GM19372 (cell line): ENCODE measurements around the gene COL11A1.
"Not testable (repeated sequence)": the region's sequence is repeated elsewhere in the genome, so short reads cannot be mapped to it uniquely, and the experiment has no call there.

Experiments
- ATAC-seq: cut with Tn5 transposase; IDR thresholded peaks from one replicate; pipeline ENCODE4 v1.9.1; 2021; ENCODE audit warnings: mild to moderate bottlenecking, low read depth, moderate library complexity; ENCODE audit not compliant: unreplicated experiment

The COL11A1 gene

DNA sequence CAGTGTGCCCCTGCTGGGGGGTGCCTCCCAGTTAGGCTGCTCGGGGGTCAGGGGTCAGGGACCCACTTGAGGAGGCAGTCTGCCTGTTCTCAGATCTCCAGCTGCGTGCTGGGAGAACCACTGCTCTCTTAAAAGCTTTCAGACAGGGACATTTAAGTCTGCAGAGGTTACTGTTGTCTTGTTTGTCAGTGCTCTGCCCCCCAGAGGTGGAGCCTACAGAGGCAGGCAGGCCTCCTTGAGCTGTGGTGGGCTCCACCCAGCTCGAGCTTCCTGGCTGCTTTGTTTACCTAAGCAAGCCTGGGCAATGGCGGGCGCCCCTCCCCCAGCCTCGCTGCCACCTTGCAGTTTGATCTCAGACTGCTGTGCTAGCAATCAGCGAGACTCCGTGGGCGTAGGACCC is 175.0 kb downstream of the COL11A1 start:
- not testable (repeated sequence) for ATAC-seq

DNA sequence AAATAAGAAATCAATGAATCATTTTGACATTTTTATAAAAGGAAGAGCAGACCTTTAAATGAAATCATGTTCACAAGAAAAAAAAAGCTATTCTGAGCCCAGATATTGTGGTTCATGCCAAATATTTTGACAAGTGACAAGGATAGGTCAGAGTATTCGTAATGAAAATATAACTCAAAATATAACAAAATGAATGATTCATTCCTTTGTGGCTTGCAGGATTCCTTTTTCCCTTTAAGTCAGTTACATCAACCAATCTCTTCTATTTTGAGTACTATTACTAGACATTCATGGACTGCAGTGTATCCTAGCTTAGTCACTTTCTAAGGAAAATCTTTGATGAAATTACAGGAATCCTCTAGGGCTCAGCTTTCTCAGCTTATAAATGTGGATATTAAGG is 188.7 kb downstream of the COL11A1 start:
- no peak for ATAC-seq

DNA sequence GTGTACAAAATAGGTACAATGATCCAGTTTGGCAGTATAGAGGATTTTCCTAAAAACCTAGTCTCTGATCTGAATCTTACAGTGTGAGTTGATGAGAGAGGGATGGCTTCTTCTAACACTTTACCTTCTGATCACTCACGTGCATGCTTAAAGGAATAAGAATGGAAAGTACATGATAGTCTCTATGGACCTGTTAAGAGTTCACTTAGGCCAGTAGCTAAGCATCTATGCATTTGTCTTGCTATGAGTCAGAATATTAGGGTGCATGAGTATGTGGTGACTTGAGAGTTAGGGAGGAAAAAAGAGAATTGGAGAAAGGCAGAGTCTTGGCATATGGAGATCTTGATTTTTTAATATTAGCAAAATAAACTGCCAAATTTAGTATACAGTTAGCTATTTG is 206.3 kb downstream of the COL11A1 start:
- ATAC-seq: no peak

DNA sequence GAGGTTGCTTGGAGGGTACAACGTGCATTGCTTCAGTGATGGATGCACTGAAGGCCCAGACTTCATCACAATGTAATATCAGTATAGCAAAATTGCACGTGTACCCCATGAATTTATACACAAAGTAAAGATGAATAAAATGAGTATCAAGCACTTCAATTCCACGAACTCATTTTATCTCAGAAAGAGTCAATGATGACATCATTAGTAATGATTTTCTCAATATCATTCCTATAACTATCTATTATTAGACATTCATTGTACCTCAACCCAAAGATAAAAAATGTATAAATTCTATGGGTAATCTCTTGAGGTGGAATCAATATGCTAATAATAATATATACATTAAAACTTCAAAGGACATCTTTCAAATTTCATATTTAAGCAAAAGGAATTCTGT is 208.4 kb downstream of the COL11A1 start:
- no peak for ATAC-seq

DNA sequence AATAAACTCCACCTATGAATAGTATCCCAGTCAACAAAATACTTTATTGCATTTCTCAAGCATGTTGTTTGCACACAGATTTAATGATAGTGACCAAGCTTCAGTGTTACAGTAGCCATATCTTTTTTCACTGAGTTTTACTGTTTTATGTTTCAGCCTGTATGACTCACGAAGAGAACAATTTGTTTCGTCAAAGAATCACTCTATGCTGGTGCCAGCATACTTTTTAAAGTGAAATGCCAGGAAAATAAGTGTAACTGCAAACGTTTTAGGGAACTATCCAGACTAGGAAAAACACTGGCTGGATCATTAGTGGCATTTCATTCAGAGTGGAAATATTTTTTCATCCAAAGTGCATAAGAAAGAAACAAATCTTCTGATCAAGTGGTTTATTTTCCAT is 210.8 kb downstream of the COL11A1 start:
- ATAC-seq: no peak

DNA sequence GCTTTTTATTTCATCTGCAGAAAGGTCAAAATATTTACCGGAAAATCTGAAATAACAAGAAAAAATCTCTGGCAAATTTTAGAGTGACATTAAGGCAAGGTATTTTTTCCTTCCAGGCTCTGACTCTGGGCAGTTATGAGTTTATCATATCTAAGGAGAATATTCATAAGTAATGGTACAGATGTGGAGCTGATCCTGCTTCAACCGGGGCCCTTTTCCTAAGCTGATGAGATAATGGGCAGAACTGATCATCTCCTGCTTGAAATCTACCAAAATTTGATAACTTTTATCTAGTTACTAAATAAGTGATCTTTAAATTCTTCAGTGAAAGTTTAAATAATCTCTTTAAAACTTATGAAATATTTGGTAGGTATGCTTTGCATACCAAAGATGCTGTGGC is 211.6 kb downstream of the COL11A1 start:
- no peak for ATAC-seq

DNA sequence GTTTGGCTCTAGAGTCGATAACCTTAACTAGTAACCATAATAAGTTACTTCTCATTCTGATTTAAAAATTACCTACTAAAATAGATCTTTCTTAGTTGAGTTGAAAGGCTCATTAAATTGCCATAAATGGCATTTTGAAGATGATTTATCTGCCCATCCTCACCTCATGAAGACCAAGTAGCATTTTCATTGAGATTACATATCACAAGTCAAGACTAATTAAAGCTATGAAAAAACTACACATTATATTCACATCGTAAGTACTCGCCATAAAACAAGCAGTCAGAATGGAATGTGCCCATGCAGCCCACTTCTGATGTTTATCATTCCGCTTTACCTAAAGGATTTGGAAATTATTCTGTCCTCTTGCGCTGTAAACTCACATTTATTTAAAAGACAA is 212.0 kb downstream of the COL11A1 start:
- ATAC-seq: no peak

DNA sequence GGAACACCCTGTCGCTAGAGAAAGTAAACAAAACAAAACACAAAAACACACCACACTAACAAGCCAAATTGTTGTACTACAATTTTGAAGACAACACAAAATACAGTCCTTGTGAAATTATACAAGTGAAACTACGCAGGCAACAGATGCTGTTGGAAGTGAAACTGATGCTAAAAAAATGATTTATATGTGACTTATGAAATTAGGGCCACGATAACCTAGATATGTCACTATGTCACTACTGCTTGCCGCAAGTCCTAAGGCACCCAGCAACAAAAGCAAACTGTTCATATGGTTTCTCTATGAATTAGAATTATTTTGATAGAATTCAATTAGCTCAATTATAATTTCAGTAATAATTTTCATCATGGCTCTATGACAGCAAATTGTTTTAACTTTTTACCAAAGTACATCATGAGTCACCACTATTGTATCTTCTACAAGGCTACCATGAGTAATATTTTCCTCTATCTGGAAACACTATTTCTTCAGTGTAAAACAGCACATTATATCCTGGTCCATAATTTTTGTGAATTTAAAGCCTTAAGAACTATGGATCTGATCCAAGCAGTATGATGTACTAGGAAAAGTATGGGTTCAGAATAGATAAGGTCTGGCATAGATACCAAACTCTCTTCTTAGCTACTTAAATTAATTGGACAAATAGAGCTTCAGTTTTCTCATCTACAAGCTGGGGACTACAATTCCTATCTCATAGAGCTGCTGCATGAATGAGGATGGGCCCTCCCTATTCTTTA is 216.3 kb downstream of the COL11A1 start:
- ATAC-seq: no peak

DNA sequence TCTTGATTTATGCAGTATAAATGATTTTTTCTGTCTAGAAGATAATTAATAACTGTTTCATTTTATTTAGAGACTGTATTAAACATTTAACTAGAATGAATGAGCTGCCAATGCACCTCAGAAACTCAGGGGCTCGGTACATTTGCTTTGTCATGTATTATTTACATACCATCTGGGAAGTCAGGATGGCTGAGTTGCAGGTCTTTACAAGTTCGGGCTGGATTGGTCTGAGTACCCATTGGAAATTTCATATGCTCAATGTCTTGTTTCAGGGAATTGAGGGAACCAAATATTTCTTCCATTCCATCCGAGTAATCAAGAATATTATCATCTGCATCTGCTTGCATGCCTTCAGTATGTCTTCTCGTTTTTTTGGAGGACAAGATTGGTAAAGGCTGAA is 221.7 kb downstream of the COL11A1 start:
- no peak for ATAC-seq

DNA sequence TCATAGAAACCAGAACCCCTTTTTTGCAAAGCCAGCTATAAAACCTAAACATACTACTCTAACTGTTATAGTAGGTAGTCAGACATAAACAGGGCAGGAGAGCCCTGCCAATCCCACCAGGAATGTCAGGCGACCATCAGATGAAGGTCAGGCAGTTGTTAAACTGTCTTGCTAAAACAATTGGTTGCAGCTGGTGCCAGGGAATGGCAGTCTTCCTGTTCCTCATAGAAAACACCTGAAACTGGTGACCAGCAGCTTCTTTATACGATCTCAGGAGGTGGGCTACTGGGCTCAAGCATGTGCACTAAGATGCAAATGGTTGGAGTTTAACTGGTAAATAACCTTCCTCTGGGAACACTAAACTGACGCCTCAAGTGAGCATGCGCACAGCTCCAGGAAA is 224.1 kb downstream of the COL11A1 start:
- ATAC-seq: no peak

DNA sequence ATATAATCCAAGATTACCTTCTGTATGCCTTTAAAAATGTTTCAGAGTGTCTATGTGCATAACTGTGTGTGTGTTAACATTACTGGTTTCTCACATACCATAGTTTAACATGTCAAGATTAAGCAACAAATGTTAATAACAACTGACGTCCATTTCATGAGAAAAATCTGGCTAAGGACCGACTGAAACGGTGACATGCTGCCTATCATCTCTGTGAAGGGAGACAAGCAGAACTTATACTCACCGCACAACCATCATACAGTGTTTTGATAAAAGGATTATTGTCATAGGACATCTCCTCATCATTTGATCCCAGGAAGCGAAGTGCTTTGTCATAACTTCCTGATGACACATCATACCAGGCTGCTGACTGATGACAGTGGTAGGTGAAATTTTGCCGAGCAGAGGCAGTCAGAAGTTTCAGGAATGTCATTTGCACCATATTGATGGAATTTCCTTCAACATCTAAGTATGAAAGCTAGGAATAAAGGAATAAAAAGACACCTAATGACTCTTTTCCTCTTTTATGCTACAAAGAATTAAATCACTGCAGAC is 228.8 kb downstream of the COL11A1 start:
- ATAC-seq: no peak

DNA sequence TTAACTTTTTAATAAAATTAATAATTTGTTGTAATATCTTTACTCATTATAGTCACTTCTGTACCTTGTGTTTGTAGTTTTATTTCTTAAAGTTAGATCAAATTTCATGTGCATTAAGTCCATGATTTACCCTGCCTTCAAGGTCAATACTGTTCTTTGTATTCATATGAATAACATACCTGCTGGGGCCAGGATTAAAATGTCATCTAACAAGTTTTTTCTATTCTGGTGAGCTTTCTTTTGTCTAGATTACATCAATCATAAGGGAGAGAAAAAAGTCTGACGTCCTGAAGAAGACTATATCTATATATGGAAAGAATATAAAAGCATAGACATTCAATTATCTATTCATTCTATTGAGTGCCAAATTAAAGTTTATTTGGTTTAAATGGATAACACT is 232.6 kb downstream of the COL11A1 start:
- ATAC-seq: no peak

DNA sequence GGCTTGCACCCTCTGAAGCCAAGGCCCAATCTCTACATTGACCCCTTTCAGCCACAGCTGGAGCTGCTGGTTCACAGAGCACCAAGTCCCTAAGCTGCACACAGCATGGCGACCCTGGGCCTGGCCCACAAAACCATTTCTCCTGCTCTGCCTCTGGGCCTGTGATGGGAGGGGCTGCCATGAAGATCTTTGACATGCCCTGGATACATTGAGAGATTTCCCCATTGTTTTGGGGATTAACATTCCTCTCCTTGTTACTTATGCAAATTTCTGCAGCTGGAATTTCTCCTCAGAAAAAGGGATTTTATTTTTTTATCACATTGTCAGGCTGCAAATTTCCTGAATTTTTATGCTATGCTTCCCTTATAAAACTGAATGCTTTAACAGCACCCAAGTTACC is 235.8 kb downstream of the COL11A1 start:
- ATAC-seq: no peak

DNA sequence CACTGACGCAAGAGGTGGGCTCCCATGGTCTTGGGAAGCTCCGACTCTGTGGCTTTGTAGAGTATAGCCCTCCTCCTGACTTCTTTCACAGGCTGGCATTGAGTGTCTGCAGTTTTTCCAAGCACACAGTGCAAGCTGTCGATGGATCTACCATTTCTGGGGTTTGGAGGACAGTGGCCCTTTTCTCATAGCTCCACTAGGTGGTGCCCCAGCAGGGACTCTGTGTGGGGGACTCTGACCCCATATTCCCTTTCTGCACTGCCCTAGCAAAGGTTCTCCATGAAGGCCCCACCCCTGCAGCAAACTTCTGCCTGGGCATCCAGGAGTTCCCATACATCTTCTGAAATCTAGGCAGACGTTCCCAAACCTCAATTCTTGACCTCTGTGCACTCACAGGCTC is 236.2 kb downstream of the COL11A1 start:
- no peak for ATAC-seq

DNA sequence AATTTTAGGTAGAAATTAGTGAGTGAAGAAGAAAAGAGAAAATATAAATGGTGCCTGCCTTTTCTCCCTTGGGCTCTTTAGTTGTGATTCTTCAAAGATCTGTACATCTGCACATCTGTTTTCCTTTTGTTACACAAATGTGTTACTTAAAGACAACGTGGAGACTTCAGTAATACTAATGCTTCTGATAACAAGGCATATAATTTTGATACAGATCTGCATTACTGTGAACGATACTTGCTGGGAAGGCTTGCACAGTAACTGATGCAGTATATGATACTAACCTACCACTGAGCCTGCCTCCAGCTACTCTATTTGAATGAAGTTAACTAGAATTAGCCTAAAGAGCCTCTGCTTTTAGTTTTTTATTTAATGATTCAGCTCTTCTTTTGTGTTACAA is 244.6 kb downstream of the COL11A1 start:
- ATAC-seq: no peak

DNA sequence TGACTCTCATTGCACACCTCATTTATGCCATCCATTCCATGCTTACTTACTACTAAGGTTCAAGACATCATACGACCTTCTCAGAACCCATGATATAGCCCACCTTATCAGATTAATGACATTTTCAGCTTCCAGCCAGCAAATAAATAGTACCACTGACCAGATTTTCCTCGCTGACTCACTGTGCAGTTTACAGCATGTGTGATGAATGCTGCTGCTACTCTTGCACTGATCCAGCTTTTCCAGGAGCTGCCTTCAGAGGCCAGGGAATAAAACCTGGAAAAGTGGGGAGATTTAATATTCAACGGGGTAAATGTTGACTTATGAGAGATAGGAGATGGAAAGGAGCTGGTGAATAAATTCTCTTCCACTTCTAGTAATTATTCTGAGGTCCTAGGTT is 247.1 kb downstream of the COL11A1 start:
- ATAC-seq: no peak

DNA sequence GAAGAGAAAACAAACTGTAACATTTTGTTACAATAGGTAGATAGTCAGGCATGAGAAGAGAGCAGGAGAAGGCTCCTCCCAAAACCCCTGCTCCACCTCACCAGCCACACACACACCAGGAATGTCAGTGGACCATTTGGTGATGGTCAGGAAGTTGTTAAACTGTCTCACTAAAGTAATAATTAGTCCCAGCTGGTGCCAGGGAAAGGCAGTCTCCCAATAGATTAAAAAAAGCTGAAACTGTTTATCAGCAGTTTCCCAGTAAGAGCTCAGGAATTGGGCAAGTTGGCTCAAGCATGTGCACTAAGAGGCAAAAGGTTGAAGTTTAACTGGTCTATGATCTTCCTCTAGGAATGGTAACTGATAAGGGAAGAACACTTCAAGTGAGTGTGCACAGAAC is 249.6 kb downstream of the COL11A1 start:
- no peak for ATAC-seq

DNA sequence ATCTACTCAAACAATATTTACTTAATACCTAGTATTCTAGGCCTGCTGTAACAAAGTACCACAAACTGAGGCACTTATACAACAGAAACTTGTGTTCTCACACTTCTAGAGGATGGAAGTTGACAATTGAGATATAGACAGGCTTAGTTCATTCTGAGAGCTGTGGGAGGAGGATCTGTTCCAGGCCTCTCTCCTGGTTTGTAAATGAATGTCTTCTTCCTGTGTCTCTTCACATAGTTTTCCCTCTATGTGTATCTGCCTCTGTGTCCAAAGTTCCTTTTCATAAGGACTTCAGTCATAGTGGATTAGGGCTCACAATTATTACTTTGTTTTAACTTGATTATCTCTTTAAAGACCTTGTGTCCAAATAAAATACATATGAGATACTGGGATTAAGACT is 251.1 kb downstream of the COL11A1 start:
- ATAC-seq: no peak

DNA sequence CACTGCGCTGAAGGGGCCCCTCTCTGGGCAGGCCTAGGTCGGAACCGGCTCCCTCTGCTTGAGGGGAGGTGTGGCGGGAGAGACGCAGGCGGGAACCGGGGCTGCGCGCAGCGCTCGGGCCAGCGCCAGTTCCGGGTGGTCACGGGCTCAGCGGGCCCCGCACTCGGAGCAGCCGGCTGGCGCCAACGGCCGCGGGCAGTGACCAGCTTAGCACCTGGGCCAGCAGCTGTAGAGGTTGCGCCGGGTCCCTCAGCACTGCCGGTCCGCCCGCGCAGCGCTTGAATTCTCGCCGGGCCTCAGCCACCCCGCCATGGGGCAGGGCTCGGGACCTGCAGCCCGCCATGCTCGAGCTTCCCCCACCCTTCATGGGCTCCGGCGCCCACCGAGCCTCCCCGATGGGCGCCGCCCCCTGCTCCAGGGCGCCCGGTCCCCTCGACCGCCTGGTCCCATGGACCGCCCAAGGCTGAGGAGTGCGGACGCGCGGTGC is 254.6 kb downstream of the COL11A1 start:
- no peak for ATAC-seq

DNA sequence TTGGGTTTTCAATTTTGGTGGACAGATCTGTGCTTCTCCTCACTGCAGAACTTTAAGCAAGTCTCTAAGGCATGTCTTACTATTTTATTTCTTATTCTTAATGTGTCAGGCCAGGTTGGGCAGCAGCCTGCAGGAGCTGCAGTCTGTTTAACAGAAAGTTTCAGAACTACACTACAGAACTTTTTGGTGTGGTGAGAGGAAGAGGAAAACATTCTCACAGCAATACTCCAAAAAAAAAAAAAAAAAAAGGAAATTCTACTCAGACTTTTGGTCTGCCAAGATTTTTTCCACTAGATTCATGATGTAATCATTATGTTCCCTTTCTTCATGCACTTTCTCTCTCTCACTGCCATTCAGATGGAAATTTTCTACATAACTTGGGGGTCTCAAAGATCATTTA is 255.2 kb downstream of the COL11A1 start:
- ATAC-seq: no peak

DNA sequence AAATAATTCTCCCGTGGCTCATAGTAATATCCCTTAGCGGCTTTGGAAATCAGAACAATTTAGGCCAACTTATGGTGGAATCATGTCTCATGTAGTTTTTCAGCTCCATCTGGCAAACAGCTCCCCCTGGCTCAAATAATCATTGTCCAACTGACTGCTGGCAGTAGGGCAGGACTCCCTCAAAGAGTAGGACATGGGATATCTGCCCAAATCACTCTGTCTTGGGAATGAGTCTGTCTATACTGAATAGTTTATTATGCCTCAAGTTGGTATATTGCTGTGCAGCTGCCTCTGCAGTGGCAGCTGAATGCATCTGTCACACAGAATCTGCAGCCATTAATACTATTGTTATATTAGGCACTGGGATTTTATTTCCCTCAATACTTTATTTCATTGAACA is 255.7 kb downstream of the COL11A1 start:
- no peak for ATAC-seq

DNA sequence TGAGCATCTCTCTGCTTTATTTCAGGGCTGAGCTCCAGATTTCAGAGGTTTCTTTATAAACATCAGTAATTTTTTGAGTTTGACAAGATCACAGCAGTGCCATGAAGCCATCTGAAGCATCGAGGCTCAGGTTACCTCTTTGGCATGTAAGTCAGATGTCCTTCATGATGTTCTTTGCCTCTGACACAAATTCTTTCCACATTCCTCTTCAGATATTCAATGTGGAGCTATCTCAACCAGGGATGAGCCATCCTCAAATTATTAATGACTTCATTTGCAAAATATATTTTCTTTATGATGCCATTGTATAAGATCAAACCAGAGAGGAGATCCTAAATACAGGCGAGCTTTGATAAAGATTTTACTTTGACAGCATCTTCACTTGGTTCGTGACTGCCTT is 256.7 kb downstream of the COL11A1 start:
- ATAC-seq: no peak
